ENCODE data around the gene YAP1.

- TF ChIP-seq CTCF (IDR thresholded peaks at IDR 0.05; ENCODE audit: poor library complexity, severe bottlenecking) (no peak), TAF1 (IDR thresholded peaks at IDR 0.05; ENCODE audit: low read depth) (no peak), EZH2 (IDR thresholded peaks at IDR 0.05; ENCODE audit: borderline replicate concordance, insufficient read depth, low read length, poor library complexity, severe bottlenecking) (no peak), EP300 (conservative IDR thresholded peaks at IDR 0.05; ENCODE audit: poor library complexity, severe bottlenecking) (no peak)
These were observed 166.5 kb downstream of the YAP1 start for GRCh38 chr11:102276783-102277182.
